ENCODE measurements around the gene GNG7.
"Not testable (repeated sequence)": the region's sequence is repeated elsewhere in the genome, so short reads cannot be mapped to it uniquely, and the experiment has no call there.

Gene GNG7

GRCh38 chr19:2533686-2534422, 168.6 kb downstream of the GNG7 start:
- no peak for DNase-seq (ENCODE audit: low read depth)

- no peak for DNase-seq (ENCODE audit: low read depth)
Measured at GRCh38 chr19:2533072-2533425, 169.4 kb downstream of the GNG7 start.

- no peak for DNase-seq (ENCODE audit: low read depth)
Measured at GRCh38 chr19:2532252-2533071, 170.0 kb downstream of the GNG7 start.

- not testable (repeated sequence) for DNase-seq (ENCODE audit: low read depth)
Measured at GRCh38 chr19:2529942-2530341, 172.6 kb downstream of the GNG7 start.

DNA sequence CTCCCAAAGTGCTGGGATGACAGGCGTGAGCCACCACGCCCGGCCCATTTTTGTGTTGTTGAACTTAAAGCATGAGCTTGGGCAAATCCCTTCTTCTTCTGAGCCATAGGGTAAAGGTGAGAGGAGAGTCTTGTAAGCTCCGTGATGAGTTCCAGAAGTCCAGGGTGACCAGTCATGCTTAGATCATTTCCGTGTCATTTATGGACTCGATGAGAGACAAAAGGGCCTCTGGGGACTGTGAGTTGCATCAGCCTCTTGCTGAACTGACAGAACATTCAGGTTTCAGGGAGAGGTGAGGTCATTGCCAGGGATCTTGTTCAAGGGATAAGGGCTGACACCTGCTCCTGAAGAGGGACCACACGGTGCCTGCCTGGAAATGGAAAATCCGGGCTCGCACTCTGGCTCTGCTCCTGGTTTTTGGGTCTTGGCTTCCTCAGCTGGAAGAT, 173.0 kb downstream of the GNG7 start:
- DNase-seq (ENCODE audit: low read depth) = no peak

DNA sequence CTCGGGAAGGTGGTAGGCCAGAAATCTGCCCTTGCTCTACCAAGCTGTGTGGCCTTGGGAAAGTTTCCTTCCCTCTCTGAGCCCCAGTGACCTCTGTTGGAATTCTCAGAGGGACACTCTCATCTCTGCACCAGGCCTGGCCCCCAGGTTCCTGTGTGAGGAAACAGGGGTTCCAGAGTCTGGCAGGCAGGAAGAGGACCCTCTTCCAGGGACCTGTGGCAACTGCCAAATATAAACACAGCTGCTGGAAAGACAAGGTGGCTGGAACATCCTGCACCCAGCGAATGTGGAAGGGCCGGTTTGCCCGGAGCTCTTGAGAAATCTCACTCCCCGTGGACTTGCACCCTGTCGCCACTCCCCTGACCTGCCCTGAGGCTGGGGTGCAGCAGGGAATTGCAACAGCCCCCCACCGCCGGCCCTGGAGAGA, 173.8 kb downstream of the GNG7 start:
- DNase-seq (ENCODE audit: low read depth) = no peak

DNA sequence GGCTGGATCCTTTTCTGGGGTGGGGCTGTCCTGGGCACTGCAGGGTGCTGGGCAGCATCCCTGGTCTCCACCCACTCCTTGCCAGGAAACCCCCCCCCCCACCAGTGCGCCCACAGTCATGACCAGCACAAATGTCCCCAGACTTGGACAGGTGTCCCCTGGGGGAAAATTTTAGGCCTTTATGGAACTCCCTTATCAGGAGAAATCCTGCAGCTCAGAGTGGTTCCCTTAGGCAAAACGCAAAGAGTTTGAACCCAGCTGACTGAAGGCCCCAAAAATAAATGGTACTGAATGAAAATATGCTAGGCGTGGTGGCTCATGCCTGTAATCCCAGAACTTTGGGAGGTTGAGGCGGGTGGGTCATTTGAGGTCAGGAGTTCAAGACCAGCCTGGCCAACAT, 174.8 kb downstream of the GNG7 start:
- DNase-seq (ENCODE audit: low read depth) = no peak

DNA sequence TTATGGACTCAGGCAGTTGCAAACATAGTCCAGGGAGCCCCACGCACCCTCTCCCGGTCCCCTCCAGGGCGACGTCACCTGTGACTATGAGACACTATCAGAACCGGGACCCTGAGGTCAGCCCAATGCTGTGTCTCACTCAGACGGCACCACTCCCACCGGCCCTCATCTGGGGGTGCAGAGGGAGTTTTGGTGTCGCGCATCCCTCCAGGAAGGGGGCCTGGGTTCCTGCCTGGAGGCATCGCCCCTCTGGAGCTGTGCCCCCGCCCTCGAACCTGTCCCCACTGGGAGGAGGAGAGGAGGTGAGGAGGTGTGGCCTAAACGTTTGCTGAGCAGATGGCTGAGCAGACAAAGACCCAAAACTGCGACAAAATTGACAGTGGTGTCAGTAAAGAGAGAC, 175.3 kb downstream of the GNG7 start:
- no peak for DNase-seq (ENCODE audit: low read depth)

GRCh38 chr19:2524840-2525723, 177.4 kb downstream of the GNG7 start:
- DNase-seq (ENCODE audit: low read depth) = no peak

- no peak for DNase-seq (ENCODE audit: low read depth)
Measured at GRCh38 chr19:2524361-2524839, 178.1 kb downstream of the GNG7 start.

- no peak for DNase-seq (ENCODE audit: low read depth)
Measured at GRCh38 chr19:2523630-2524311, 178.7 kb downstream of the GNG7 start.

DNA sequence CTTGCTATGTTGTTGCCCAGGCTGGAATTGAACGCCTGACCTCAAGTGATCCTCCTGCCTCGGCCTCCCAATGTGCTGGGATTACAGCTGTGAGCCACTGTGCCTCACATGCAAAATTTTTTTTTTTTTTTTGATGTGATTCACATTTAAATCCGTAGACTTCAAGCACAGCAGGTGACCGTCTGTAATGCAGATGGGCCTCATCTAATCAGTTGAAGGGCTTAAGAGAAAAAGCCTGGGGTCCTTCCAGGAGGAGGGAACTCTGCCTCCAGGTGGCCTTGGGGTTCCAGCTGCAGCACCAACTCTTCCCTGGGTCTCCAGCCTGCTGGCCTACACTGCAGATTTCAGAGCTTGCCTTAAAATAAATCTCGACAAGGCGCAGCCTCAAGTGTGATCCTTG, 183.0 kb downstream of the GNG7 start:
- no peak for DNase-seq (ENCODE audit: low read depth)

DNA sequence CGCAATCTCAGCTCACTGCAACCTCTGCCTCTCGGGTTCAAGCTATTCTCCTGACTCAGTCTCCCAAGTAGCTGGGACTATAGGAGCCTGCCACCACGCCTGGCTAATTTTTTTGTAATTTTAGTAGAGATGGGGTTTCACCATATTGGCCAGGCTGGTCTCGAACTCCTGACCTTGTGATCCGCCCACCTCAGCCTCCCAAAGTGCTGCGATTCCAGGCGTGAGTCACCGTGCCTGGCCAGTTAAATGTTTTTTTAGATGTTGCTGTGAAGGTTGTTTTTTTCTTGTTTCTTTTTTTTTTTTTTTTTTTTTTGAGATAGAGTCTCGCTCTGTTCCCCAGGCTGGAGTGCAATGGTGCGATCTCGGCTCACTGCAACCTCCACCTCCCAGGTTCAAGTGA, 183.6 kb downstream of the GNG7 start:
- DNase-seq (ENCODE audit: low read depth) = not testable (repeated sequence)

DNA sequence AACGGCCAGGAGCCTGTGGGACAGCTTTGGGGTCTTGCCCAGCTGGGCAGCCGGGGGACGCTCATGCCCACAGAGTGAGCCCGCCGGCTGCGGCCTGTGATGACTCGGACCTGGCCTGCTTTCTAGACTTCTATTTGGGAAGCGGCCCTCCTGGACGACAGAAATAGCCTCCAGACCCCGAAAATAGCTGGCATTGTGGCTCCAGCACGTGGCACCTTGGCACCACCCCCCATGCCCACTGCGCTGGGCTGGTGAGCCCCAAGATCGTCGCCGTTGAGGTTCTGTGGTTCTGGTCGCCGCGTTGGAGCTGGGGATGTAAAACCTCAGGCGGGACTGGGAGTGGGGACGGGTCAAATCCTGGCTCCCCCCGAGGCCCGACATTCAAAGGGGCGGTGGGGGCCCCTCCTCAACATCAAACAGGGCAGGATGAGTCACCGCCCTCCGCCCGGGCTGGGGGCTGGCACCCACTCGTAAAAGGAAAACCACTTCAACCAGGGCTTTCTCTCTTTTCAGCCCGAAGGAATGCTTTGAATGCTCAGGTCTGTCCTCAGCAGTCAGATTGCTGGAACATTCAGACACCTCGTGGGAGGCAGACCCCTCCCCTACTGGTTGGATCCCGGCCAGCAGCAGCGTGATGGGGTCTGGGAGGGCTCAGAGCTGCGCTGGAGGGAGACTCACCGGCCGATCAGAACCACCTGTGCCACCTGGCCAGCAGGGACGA, 184.5 kb downstream of the GNG7 start:
- no peak for DNase-seq (ENCODE audit: low read depth)

DNA sequence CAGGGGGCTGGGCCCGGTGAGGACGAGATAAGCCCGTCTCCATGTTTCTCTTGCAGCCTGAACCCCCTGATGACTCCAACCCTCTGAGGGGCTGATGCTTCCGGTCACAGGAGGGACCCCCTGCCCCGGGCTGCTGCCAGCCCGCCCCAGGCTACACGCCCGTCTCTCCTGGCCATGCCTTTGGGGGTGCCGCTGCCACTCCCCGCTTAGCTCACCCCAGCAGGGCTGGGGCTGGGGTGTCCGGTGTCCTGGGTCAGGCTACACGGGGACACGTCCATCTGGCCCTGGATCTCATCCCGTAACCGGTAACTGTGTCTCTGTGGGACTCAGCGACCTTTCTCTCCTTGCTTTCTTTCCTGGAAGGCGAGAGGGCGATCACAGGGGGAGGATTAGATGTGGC, 185.8 kb downstream of the GNG7 start:
- no peak for DNase-seq (ENCODE audit: low read depth)

DNA sequence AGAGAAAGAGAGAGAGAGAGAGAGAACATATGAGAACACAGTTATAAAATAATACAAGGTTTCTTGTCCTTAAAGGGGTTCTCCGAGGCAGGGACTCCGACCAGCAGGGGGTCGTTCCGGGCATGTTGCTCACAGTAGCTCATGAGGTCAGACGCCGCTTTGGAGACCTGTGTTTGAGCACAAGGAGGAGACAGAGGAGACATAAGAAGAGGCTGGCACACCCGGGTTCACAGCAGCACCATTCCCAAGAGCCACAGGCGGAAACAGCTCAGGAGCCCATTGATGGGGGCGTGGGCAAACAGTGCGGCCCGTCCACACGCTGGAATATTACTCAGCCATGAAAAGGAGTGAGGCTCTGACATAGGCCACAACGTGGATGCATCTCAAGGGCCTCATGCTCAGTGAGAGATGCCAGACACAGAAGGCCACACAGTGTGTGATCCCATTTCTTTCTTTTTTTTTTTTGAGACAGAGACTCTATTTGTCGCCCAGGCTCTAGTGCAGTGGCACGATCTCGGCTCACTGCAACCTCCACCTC, 187.4 kb downstream of the GNG7 start:
- DNase-seq (ENCODE audit: low read depth) = no peak

DNA sequence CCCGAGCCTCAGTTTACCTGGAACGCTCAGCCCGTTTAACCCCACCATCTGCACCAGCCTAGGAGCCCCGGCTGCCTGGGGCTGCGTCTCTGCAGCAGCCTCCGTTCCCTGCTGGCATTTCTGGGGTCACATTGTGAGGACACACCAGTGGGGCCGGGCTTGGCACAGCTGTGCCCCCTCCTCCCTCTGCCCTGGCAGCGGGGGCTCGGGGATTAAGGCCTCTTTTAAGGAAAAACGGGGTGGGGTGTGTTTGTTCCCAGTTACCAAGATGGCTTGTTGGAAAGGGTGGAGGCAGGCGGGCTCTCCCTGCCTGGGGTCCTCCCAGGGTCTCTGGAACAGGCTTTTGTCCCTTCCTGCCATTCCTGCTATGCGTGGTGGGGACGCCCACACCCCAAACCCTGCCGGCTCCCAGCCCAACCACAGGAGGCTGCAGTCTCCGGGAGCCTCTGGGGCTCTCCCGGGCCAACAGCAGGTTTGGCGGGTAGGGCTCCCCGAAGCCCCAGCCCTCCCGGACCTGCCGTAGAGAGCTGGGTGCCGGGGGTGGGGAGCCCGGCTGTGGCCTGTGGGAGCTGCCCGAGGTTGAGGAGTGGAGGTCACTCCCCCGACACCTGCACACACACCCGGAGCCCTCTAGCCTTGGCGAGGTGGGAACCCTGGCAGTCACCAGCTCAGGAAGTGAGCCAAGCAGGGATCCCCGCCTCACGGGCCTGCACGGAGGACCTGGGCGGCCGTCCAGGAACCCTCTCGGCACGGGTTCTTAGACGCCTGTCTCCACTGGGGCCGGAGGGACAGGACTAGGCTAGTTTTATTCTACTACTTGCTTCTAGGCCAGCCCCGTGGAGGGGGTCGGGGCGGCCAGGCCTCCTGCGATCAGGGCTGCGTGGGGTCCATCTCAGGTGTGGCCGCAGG, 189.7 kb downstream of the GNG7 start:
- DNase-seq (ENCODE audit: low read depth) = no peak

- no peak for DNase-seq (ENCODE audit: low read depth)
Measured at GRCh38 chr19:2511991-2512390, 190.5 kb downstream of the GNG7 start.

DNA sequence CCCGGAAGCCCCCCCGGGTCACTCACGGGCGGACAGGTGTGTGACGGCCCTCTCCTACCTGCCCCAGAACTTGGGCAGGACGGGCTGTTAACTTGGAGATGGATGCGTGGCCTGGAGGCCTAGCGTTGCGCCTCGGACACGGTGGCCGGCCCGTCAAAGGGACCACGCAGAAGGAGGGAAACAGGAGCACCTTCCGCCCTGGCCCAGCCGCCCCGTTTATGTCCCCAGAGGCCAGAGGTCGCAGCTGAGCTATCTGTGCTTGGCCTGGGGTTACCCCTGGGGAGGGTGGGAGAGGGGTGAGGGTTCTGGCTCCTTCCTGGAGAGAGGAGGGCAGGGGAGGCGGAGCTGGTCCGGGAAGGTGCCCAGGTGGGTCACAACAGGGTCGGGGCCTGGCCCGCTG, 190.9 kb downstream of the GNG7 start:
- no peak for DNase-seq (ENCODE audit: low read depth)

DNA sequence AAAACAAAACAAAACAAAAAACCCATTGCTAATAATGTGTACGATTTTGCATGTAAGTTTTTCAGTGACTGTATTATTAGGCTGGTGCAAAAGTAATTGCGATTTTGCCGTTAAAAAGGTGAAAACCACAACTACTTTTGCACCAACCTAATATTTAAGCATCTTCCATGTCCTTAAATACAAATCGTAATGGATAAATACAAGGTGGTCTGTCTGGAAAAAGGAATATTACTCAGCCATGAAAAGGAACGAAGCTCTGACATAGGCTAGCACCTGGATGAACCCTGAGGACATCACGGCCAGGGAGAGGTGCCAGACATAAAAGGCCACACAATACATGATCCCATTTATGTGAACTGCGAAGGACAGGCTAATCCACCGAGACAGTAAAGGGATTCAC, 193.4 kb downstream of the GNG7 start:
- no peak for DNase-seq (ENCODE audit: low read depth)
